Measurements from ENCODE around the gene CDIP1. TPM values are rescaled to one million over a fixed set of nuclear protein-coding genes. Genes with fewer than 3 reads are reported as not detected.

CDIP1 gene
- total and polyA plus RNA-seq, 9 of the 15 experiments (the other 6 are each of a cell fraction or from before 2014, with no cell fraction given) = 0.29 TPM; not detected in 8

GRCh38 chr16:4511441-4512082 is 27.0 kb downstream of the CDIP1 start:
- in situ Hi-C loops (cut with MboI) = loop anchor here (10.0 kb wide), 1 partner anchor 443 kb away; the partner anchor contains the start of gene SEC14L5
- Histone ChIP-seq H2AFZ (ENCODE audit: low read depth, low read length) (no peak overlapping the region), H3K4me1 (replicated peaks in 1 of 2; ENCODE audit: control insufficient read depth in 2 of 2, insufficient read depth in 2 of 2, low read length in 2 of 2) (peaks cover 0 to 14% of the 10 kb centered on the region in 2 experiments; a peak in 2 of 5 replicates), H3K27me3 (ENCODE audit: control insufficient read depth in 2 of 2, insufficient read depth in 2 of 2, low read length in 2 of 2) (no peaks in the 10 kb centered on the region), H3K79me2 (ENCODE audit: control insufficient read depth, insufficient read depth, low read length) (no peaks in the 10 kb centered on the region), H3K27ac (ENCODE audit: extremely low read depth, low read depth, low read length) (no peak overlapping the region), H3K9ac (ENCODE audit: insufficient read depth in 1 of 2, low read depth in 2 of 2, low read length in 2 of 2) (0 out of 4 replicates have a peak overlapping the region, but pooled peaks of 1 of the 2 experiments have one; percentile 15), H3K4me3 (no peak overlapping the region), H3K36me3 (ENCODE audit: control insufficient read depth, insufficient read depth, low read length) (peaks cover 64% of the 10 kb centered on the region; the same call in 2 of the 3 replicates), H3K4me2 (ENCODE audit: insufficient read depth, low read length) (no peak overlapping the region), H3K9me3 (replicated peaks; ENCODE audit: control insufficient read depth, insufficient read depth, low read depth, low read length) (no peaks in the 10 kb centered on the region), H4K20me1 (replicated peaks; ENCODE audit: control insufficient read depth, insufficient read depth, low read length) (0 out of 2 replicates have a peak, but pooled peaks cover 3% of the 10 kb centered on the region), H3K9me1 (ENCODE audit: control insufficient read depth, insufficient read depth, low read length) (no peaks in the 10 kb centered on the region)
- TF ChIP-seq CTCF (IDR thresholded peaks at IDR 0.05 in 2 of 3, conservative IDR thresholded peaks at IDR 0.05 in 1 of 3; ENCODE audit: insufficient read depth in 2 of 3, low read depth in 1 of 3, low read length in 3 of 3) (peak; percentile 58 to 70 (median 65)), SMC3 (conservative IDR thresholded peaks at IDR 0.05; ENCODE audit: insufficient read depth, low read depth, low read length) (peak; percentile 57), MAX (CRISPR knock-in tag; IDR thresholded peaks at IDR 0.05) (no peak), REST (IDR thresholded peaks at IDR 0.05; ENCODE audit: borderline replicate concordance) (peak; percentile 43; the same call in 1 of the 2 replicates), REST (CRISPR knock-in tag; IDR thresholded peaks at IDR 0.05; ENCODE audit: low read depth) (no peak), ZNF75A (CRISPR knock-in tag; IDR thresholded peaks at IDR 0.05) (no peak), RAD21 (CRISPR knock-in tag; conservative IDR thresholded peaks at IDR 0.05 in 1 of 2, IDR thresholded peaks at IDR 0.05 in 1 of 2) (peak in 1 of 2 experiments; percentile 43; a peak in 3 of 4 replicates)
- BruUV-seq (replicated peaks) = no TSS peak
- peak; percentile 82 for ATAC-seq
- FAIRE-seq = peak; percentile 19
- CTCF ChIA-PET (ENCODE audit: low intra/inter-chr PET ratio) = no interaction called here
- POLR2A ChIA-PET = interaction anchor here (0.9 to 1.4 kb wide), 3 partner anchors 11 to 74 kb away, joined by 3 to 5 read pairs (median 3); no protein-coding TSS in a partner anchor
- intact Hi-C loops (cut with micrococcal nuclease) = no loop called here
- DNase-seq (ENCODE audit: extremely low read depth in 1 of 4, low spot score in 3 of 4) = peak; percentile 43 to 57 (median 48)
- 81% methylated on average over 8 of the region's 9 CpGs for WGBS (ENCODE audit: insufficient coverage, low coverage, missing lambda C conversion rate)
